Loucy (cell line): ENCODE results near the gene MGAT5.

Experiments used
- CTCF ChIP-seq: fragments of 200-600 bp; sonication (generic); conservative IDR thresholded peaks from 2 replicates; pipeline ENCODE4 v1.5.1; 2014; ENCODE audit warnings: mild to moderate bottlenecking, antibody characterized with exemption, low read length
- EZH2phosphoT487 ChIP-seq: fragments of 200-600 bp; IDR thresholded peaks from 2 replicates; pipeline ENCODE4 v1.6.1; 2018; ENCODE audit warnings: antibody characterized with exemption, mild to moderate bottlenecking, moderate library complexity, borderline replicate concordance

DNA sequence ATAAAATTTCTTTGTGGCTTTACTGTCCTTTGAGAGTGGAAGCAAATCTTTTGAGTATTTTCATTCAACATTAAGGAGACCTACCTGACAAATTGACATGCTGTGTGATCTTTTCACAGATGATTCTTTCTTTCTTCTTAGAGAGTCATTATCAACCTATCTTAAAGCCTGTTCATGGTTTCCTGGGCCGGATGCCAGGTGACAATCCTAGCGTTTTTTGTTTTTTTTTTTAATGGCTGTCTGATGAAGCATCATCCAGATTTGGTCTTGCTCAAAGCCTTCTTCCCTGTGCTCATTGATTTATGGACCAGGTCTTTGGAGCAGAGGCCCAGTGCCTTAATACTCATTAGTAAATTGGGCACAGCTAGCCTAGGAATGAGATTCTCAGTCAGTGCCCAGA lies 9.8 kb upstream of the MGAT5 start:
- TF ChIP-seq CTCF (no peak), EZH2phosphoT487 (no peak)
